ENCODE results near the gene PPT2. TPM values are rescaled to one million over a fixed set of nuclear protein-coding genes. Genes with fewer than 3 reads are reported as not detected.

PPT2 gene
- total and polyA plus RNA-seq, 2 donors (not counting 1 experiment from before 2014, with no cell fraction given): 13.7 to 37.3 TPM

GRCh38 chr6:32168350-32168749, 14.4 kb downstream of the PPT2 start:
- H3K36me3 ChIP-seq (ENCODE audit: control insufficient read depth, insufficient read depth, low read length): peaks cover 31% of the 10 kb centered on the region

GRCh38 chr6:32168807-32169591, 15.1 kb downstream of the PPT2 start:
- peaks cover 33% of the 10 kb centered on the region for H3K36me3 ChIP-seq (ENCODE audit: control insufficient read depth, insufficient read depth, low read length)
- no peak overlapping the region for H3K4me2 ChIP-seq (ENCODE audit: extremely low read depth, insufficient read depth, low read length)
- no peaks in the 10 kb centered on the region for H3K9me3 ChIP-seq (ENCODE audit: control insufficient read depth, insufficient read depth, low read depth, low read length)
- no peak overlapping the region for H3K9ac ChIP-seq (ENCODE audit: insufficient read depth, low read length)
- H3K79me2 ChIP-seq (ENCODE audit: control insufficient read depth, insufficient read depth, low read length): peaks cover 12% of the 10 kb centered on the region
- no peak overlapping the region for H3K4me3 ChIP-seq (replicated peaks in 1 of 4; ENCODE audit: control extremely low read depth in 1 of 4, insufficient read depth in 1 of 4, low read depth in 3 of 4, low read length in 4 of 4)
- DNase-seq (ENCODE audit: low read depth in 2 of 2): no peak
- H3K27ac ChIP-seq (ENCODE audit: insufficient read depth, low read length): no peak overlapping the region
- peaks cover 2% of the 10 kb centered on the region for H3K4me1 ChIP-seq (ENCODE audit: control insufficient read depth, extremely low read depth, insufficient read depth, low read length)
- H2AFZ ChIP-seq (ENCODE audit: low read length): no peak overlapping the region
- TF ChIP-seq CTCF (conservative IDR thresholded peaks at IDR 0.05 in 1 of 2, IDR thresholded peaks at IDR 0.05 in 1 of 2; ENCODE audit: low read depth in 1 of 2, low read length in 2 of 2): no peak
- no peak for TF ChIP-seq EZH2 (IDR thresholded peaks at IDR 0.05; ENCODE audit: low read length, missing control alignments)
- H3K27me3 ChIP-seq (ENCODE audit: control insufficient read depth, insufficient read depth, low read length): no peaks in the 10 kb centered on the region
- no peaks in the 10 kb centered on the region for H4K20me1 ChIP-seq (ENCODE audit: control insufficient read depth, extremely low read depth, insufficient read depth, low read length)

More at GRCh38 chr6:32168350-32168749, 14.4 kb downstream of the PPT2 start:
- no peak overlapping the region for H2AFZ ChIP-seq (ENCODE audit: low read length)
- H3K79me2 ChIP-seq (ENCODE audit: control insufficient read depth, insufficient read depth, low read length): peaks cover 7% of the 10 kb centered on the region
- H3K9ac ChIP-seq (ENCODE audit: insufficient read depth, low read length): no peak overlapping the region
- peaks cover 2% of the 10 kb centered on the region for H3K4me1 ChIP-seq (ENCODE audit: control insufficient read depth, extremely low read depth, insufficient read depth, low read length)
- TF ChIP-seq CTCF (conservative IDR thresholded peaks at IDR 0.05 in 1 of 2, IDR thresholded peaks at IDR 0.05 in 1 of 2; ENCODE audit: low read depth in 1 of 2, low read length in 2 of 2) (no peak), EZH2 (IDR thresholded peaks at IDR 0.05; ENCODE audit: low read length, missing control alignments) (no peak)
- no peak overlapping the region for H3K4me2 ChIP-seq (ENCODE audit: extremely low read depth, insufficient read depth, low read length)
- no peaks in the 10 kb centered on the region for H3K9me3 ChIP-seq (ENCODE audit: control insufficient read depth, insufficient read depth, low read depth, low read length)
- DNase-seq (ENCODE audit: low read depth in 2 of 2): no peak
- no peak overlapping the region for H3K27ac ChIP-seq (ENCODE audit: insufficient read depth, low read length)
- H3K4me3 ChIP-seq (replicated peaks in 1 of 4; ENCODE audit: control extremely low read depth in 1 of 4, insufficient read depth in 1 of 4, low read depth in 3 of 4, low read length in 4 of 4): no peak overlapping the region
- no peaks in the 10 kb centered on the region for H3K27me3 ChIP-seq (ENCODE audit: control insufficient read depth, insufficient read depth, low read length)
- H4K20me1 ChIP-seq (ENCODE audit: control insufficient read depth, extremely low read depth, insufficient read depth, low read length): no peaks in the 10 kb centered on the region

- H3K36me3 ChIP-seq (ENCODE audit: control insufficient read depth, insufficient read depth, low read length): peaks cover 33% of the 10 kb centered on the region
- H3K4me1 ChIP-seq (ENCODE audit: control insufficient read depth, extremely low read depth, insufficient read depth, low read length): peaks cover 7% of the 10 kb centered on the region
- DNase-seq (ENCODE audit: low read depth in 2 of 2): no peak
- TF ChIP-seq EZH2 (IDR thresholded peaks at IDR 0.05; ENCODE audit: low read length, missing control alignments) (no peak), CTCF (conservative IDR thresholded peaks at IDR 0.05 in 1 of 2, IDR thresholded peaks at IDR 0.05 in 1 of 2; ENCODE audit: low read depth in 1 of 2, low read length in 2 of 2) (no peak)
- no peak overlapping the region for H2AFZ ChIP-seq (ENCODE audit: low read length)
- no peaks in the 10 kb centered on the region for H3K27me3 ChIP-seq (ENCODE audit: control insufficient read depth, insufficient read depth, low read length)
- H3K9ac ChIP-seq (ENCODE audit: insufficient read depth, low read length): no peak overlapping the region
- no peak overlapping the region for H3K4me3 ChIP-seq (replicated peaks in 1 of 4; ENCODE audit: control extremely low read depth in 1 of 4, insufficient read depth in 1 of 4, low read depth in 3 of 4, low read length in 4 of 4)
- H3K27ac ChIP-seq (ENCODE audit: insufficient read depth, low read length): no peak overlapping the region
- no peaks in the 10 kb centered on the region for H4K20me1 ChIP-seq (ENCODE audit: control insufficient read depth, extremely low read depth, insufficient read depth, low read length)
- H3K4me2 ChIP-seq (ENCODE audit: extremely low read depth, insufficient read depth, low read length): no peak overlapping the region
- peaks cover 25% of the 10 kb centered on the region for H3K79me2 ChIP-seq (ENCODE audit: control insufficient read depth, insufficient read depth, low read length)
- H3K9me3 ChIP-seq (ENCODE audit: control insufficient read depth, insufficient read depth, low read depth, low read length): no peaks in the 10 kb centered on the region
Measured at GRCh38 chr6:32170294-32170693, 16.4 kb downstream of the PPT2 start.

Measured in fibroblast of lung (primary cell).